Liver (tissue), 9 donors: ENCODE measurements around the gene NUB1. TPM values are rescaled to one million over a fixed set of nuclear protein-coding genes. Genes with fewer than 3 reads are reported as not detected.

Source experiments
- DNase-seq: peaks from one replicate; pipeline ENCODE4 v3.0.0-alpha.2; 2017; ENCODE audit warnings: low spot score
- H3K27ac ChIP-seq, 2 donors: one replicate each; pipeline ENCODE4 v1.7.0; 2013; ENCODE audit warnings: inconsistent platforms in 2 of 2, low read length in 2 of 2, control low read depth in 1 of 2, low read depth in 1 of 2, mild to moderate bottlenecking in 1 of 2
- H3K27me3 ChIP-seq, 4 donors: one replicate each; pipeline versions ENCODE4 v1.6.1 to v1.7.0; 2013; ENCODE audit warnings: low read length in 3 of 4, inconsistent platforms in 1 of 4, mild to moderate bottlenecking in 1 of 4, moderate library complexity in 1 of 4; ENCODE audit not compliant: control insufficient read depth in 4 of 4, insufficient read depth in 4 of 4
- H3K36me3 ChIP-seq, 4 donors: one replicate each; pipeline versions ENCODE4 v1.6.1 to v1.7.0; 2013; ENCODE audit warnings: low read length in 3 of 4, mild to moderate bottlenecking in 3 of 4, low read depth in 1 of 4, moderate library complexity in 1 of 4; ENCODE audit not compliant: control insufficient read depth in 4 of 4, insufficient read depth in 3 of 4
- H3K4me1 ChIP-seq, 4 donors: one replicate each; pipeline versions ENCODE4 v1.6.1 to v1.7.0; 2013; ENCODE audit warnings: low read length in 3 of 4, mild to moderate bottlenecking in 3 of 4, moderate library complexity in 1 of 4; ENCODE audit not compliant: control insufficient read depth in 4 of 4, insufficient read depth in 4 of 4
- H3K4me3 ChIP-seq, 3 donors: one replicate each; pipeline versions ENCODE4 v1.6.1 to v1.7.0; 2013; ENCODE audit warnings: low read length in 3 of 3, control low read depth in 1 of 3, low read depth in 1 of 3, mild to moderate bottlenecking in 1 of 3
- H3K9ac ChIP-seq, 2 donors: one replicate each; pipeline ENCODE4 v1.7.0; 2013; ENCODE audit warnings: low read length in 2 of 2, mild to moderate bottlenecking in 2 of 2, moderate library complexity in 2 of 2, control low read depth in 1 of 2, low read depth in 1 of 2
- H3K9me3 ChIP-seq, 4 donors: one replicate each; pipeline versions ENCODE4 v1.6.1 to v1.7.0; 2013; ENCODE audit warnings: low read length in 3 of 4; ENCODE audit not compliant: control insufficient read depth in 4 of 4
- ATF3 ChIP-seq: IDR thresholded peaks from 2 replicates; pipeline ENCODE4 v1.6.1; 2016; ENCODE audit warnings: antibody characterized with exemption
- CTCF ChIP-seq: fragments of 150-350 bp; IDR thresholded peaks from 2 replicates; pipeline ENCODE4 v1.5.1; 2017; ENCODE audit warnings: improper control_type of control experiment, low read depth, low read length; ENCODE audit not compliant: missing input control
- EGR1 ChIP-seq, 2 donors: IDR thresholded peaks; 2 replicates each; pipeline ENCODE4 v1.6.1; 2016 to 2018; ENCODE audit warnings: antibody characterized with exemption in 2 of 2, low read depth in 2 of 2
- FOXA1 ChIP-seq: IDR thresholded peaks from 2 replicates; pipeline ENCODE4 v1.6.1; 2016; ENCODE audit warnings: antibody characterized with exemption
- FOXA2 ChIP-seq: IDR thresholded peaks from 2 replicates; pipeline ENCODE4 v1.6.1; 2016; ENCODE audit warnings: antibody characterized with exemption
- GABPA ChIP-seq, 2 donors: IDR thresholded peaks in 1 of 2; conservative IDR thresholded peaks in 1 of 2; 2 replicates each; pipeline ENCODE4 v1.6.1; 2016; ENCODE audit warnings: antibody characterized with exemption in 2 of 2, mild to moderate bottlenecking in 1 of 2, moderate library complexity in 1 of 2
- HNF4A ChIP-seq, 2 donors: conservative IDR thresholded peaks; 2 replicates each; pipeline ENCODE4 v1.6.1; 2016; ENCODE audit warnings: antibody characterized with exemption in 2 of 2, mild to moderate bottlenecking in 2 of 2
- HNF4G ChIP-seq: IDR thresholded peaks from 2 replicates; pipeline ENCODE4 v1.6.1; 2016; ENCODE audit warnings: antibody characterized with exemption
- JUND ChIP-seq, 2 donors: IDR thresholded peaks; 2 replicates each; pipeline ENCODE4 v1.6.1; 2016; ENCODE audit warnings: antibody characterized with exemption in 2 of 2
- MAX ChIP-seq: IDR thresholded peaks from 2 replicates; pipeline ENCODE4 v1.6.1; 2016; ENCODE audit warnings: antibody characterized with exemption
- NR2F2 ChIP-seq: IDR thresholded peaks from 2 replicates; pipeline ENCODE4 v1.6.1; 2016; ENCODE audit warnings: antibody characterized with exemption
- RAD21 ChIP-seq, 2 donors: IDR thresholded peaks; 2 replicates each; pipeline ENCODE4 v1.6.1; 2016; ENCODE audit warnings: antibody characterized with exemption in 2 of 2, mild to moderate bottlenecking in 2 of 2
- REST ChIP-seq: IDR thresholded peaks from 2 replicates; pipeline ENCODE4 v1.6.1; 2016; ENCODE audit warnings: antibody characterized with exemption, mild to moderate bottlenecking
- RXRA ChIP-seq, 2 donors: IDR thresholded peaks; 2 replicates each; pipeline ENCODE4 v1.6.1; 2017 to 2018; ENCODE audit warnings: antibody characterized with exemption in 2 of 2, mild to moderate bottlenecking in 1 of 2
- SP1 ChIP-seq: IDR thresholded peaks from 2 replicates; pipeline ENCODE4 v1.6.1; 2018; ENCODE audit warnings: antibody characterized with exemption, mild to moderate bottlenecking
- TAF1 ChIP-seq: conservative IDR thresholded peaks from 2 replicates; pipeline ENCODE4 v1.6.1; 2016; ENCODE audit warnings: antibody characterized with exemption, mild to moderate bottlenecking
- YY1 ChIP-seq: IDR thresholded peaks from 2 replicates; pipeline ENCODE4 v1.6.1; 2016; ENCODE audit warnings: antibody characterized with exemption, mild to moderate bottlenecking
- ZBTB33 ChIP-seq: IDR thresholded peaks from 2 replicates; pipeline ENCODE4 v1.6.1; 2016; ENCODE audit warnings: antibody characterized with exemption
- WGBS: extraction: QIAGEN DNeasy Blood & Tissue Kit; methylation state at CpG from one replicate; pipeline ENCODE4 v1.1.7; 2013; 5-methylcytosine and 5-hydroxymethylcytosine counted together
- polyA plus RNA-seq, 2 donors: library from polyadenylated mRNA; stranded (reverse) in 1 of 2; unstranded in 1 of 2; fragments of 200-250 nt in 1 of 2; fragments of >200 nt in 1 of 2; fragmentation: Nextera tagmentation in 1 of 2; extraction: Ambion mirVana in 1 of 2; gene quantifications; one replicate each; pipeline versions ENCODE4 v1.2.1 to v1.2.3, GENCODE V29; 2013 to 2015
- total RNA-seq, 2 donors: library from RNA; depleted of rRNA; stranded (reverse); fragments of >200 nt; gene quantifications; one replicate each; pipeline ENCODE4 v1.2.3, GENCODE V29; 2014
- donor health status: healthy.
- donor health status: healthy.
- donor health status: healthy.
- donor health status: healthy.
- donor health status: healthy.

NUB1 gene
- total and polyA plus RNA-seq, 4 donors = 14.0 to 27.9 (median 18.8) TPM

- H3K36me3 ChIP-seq = peaks cover 1 to 21% (median 12%) of the 10 kb centered on the region in 4 donors
- DNase-seq = no peak
These were observed 39.9 kb downstream of the NUB1 start for GRCh38 chr7:151381348-151382078.

More at GRCh38 chr7:151381348-151382078, 39.9 kb downstream of the NUB1 start:
- TF ChIP-seq ZBTB33 = no peak
- TF ChIP-seq GABPA (IDR thresholded peaks at IDR 0.05 in 1 of 2, conservative IDR thresholded peaks at IDR 0.05 in 1 of 2) = no peak
- TF ChIP-seq FOXA2 = no peak
- no peak for TF ChIP-seq MAX
- TF ChIP-seq SP1 = no peak
- no peak for TF ChIP-seq ATF3
- no peak for TF ChIP-seq FOXA1
- TF ChIP-seq JUND (IDR thresholded peaks at IDR 0.05) = no peak
- TF ChIP-seq RXRA (IDR thresholded peaks at IDR 0.05) = no peak
- TF ChIP-seq NR2F2 = no peak
- no peak for TF ChIP-seq REST
- no peak for TF ChIP-seq HNF4G
- no peak for TF ChIP-seq YY1
- no peak for TF ChIP-seq EGR1 (IDR thresholded peaks at IDR 0.05; ENCODE audit: low read depth in 2 of 2)
- no peak for TF ChIP-seq HNF4A (conservative IDR thresholded peaks at IDR 0.05)
- no peak for TF ChIP-seq CTCF
- no peak for TF ChIP-seq RAD21 (IDR thresholded peaks at IDR 0.05)
- TF ChIP-seq TAF1 = no peak
- H3K27me3 ChIP-seq = peaks cover 0 to 5% (median 0%) of the 10 kb centered on the region in 4 donors
- H3K4me3 ChIP-seq = peak overlapping the region in 1 of 3 donors; percentile 15
- peaks cover 2 to 12% (median 6%) of the 10 kb centered on the region in 4 donors for H3K4me1 ChIP-seq
- no peaks in the 10 kb centered on the region for H3K9me3 ChIP-seq
- WGBS = 14% methylated on average over 83 of the region's 83 CpGs
- H3K9ac ChIP-seq = no peak overlapping the region
- H3K27ac ChIP-seq = no peak overlapping the region
